GM11168 (cell line): ENCODE measurements around the gene FLYWCH1.

ENCODE experiments used
- in situ Hi-C: fragments of 300-500 bp; cut with MboI; formaldehyde crosslinking; loops from one replicate; pipeline ENCODE4 v1.12.0; 2022; ENCODE audit warnings: low sequenced_read_pairs; ENCODE audit not compliant: unreplicated experiment

The FLYWCH1 gene

GRCh38 chr16:2979669-2980226, 68.0 kb downstream of the FLYWCH1 start:
- in situ Hi-C loops = no loop called here

- in situ Hi-C loops = no loop called here
Measured at GRCh38 chr16:2980227-2981176, 68.8 kb downstream of the FLYWCH1 start, which contains the start of gene PKMYT1. TSS of gene PKMYT1 (minus strand) at chr16:2980446. CDS start at chr16:2979657, 789 bp downstream.

DNA sequence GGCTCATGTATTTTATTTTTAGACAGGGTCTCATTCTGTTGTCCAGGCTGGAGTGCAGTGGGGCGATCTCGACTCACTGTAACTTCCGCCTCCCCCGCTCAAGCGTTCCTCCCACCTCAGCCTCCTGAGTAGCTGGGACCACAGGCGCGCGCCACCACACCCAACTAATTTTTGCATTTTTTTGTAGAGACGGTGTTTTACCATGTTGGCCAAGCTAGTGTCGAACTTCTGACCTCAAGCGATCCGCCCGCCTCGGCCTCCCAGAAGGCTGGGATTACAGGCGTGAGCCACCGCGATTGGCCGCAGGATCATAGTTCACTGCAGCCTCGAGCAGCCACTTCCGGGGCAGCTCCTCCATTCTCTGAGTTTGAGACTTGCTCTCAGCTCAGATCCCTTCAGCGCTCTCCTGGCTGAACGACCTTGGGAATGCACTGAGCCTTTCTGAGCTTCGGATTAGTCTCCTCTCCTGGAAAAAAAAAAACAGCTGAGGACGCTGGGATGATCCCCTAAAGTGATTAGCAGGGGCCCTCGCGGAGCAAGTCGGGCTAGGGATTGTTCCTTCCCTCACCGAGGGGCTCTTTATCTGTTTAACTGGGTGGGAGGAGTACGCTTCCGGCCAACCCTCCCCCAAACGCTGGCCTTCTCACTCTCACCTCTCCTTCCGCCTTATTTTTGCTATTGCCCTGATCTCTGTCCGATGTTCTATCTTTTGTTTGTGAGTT, 69.6 kb downstream of the FLYWCH1 start:
- in situ Hi-C loops = no loop called here

DNA sequence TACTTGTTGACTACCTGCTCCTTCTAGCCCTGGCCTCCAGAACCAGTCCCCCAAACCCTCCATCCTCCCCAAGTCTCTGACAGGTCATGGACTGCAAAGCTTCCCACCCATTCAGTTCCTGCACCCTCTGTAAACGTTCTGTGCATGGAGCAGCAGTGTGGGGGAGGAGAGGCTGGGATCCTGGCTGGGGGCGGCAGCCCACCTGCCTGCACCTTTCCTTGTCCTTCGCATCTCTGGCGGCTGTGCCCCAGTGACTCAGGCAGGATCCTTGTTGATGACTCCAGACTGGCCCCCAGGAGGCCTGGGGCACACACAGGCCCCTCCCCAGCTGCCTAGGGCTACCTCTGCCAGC, 70.1 kb downstream of the FLYWCH1 start:
- in situ Hi-C loops = no loop called here

DNA sequence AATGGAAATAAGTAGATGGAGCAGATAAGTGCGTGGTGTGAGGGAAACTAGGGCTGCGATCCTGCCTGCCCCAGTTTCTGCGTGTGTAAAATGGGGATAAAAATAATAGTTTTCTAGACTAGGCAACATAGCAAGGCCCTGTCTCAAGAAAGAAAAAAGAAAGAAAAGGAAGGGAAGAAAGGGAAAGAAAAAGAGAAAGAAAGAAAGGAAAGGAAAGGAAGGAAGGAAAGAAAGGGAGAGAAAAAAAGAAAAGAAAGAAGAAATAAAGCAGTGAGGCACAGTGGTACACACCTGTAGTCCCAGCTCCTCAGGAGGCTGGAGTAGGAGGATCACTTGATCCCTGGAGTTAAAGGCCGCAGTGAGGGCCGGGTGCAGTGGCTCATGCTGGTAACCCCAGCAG, 70.7 kb downstream of the FLYWCH1 start:
- in situ Hi-C loops = no loop called here

- in situ Hi-C loops = no loop called here
Measured at GRCh38 chr16:2983706-2984136, 72.0 kb downstream of the FLYWCH1 start.

DNA sequence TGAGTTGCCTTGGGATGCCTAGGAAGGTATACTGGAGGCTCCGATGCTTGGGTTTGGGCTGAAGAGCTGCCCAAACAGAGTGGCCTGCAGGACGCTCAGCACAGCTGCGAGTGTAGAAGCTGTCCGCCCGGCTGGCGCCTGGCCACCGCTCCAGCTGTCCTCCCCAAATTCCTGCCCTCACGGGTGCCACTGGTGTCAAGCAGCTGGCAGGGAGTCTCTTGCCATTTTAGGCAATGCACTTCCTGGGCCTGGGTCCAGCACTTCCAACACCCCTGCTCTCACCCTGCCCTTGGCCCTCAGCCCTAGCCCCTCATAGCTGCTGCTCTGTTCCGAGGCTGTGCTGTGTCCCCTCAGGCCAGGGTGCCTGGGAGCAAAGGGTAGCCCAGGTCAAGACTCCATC, 73.7 kb downstream of the FLYWCH1 start:
- in situ Hi-C loops = no loop called here

GRCh38 chr16:2985893-2986355, 74.2 kb downstream of the FLYWCH1 start:
- in situ Hi-C loops = no loop called here

GRCh38 chr16:2986623-2987188, 75.0 kb downstream of the FLYWCH1 start:
- in situ Hi-C loops = no loop called here

GRCh38 chr16:2987286-2987685, 75.6 kb downstream of the FLYWCH1 start:
- in situ Hi-C loops = no loop called here

DNA sequence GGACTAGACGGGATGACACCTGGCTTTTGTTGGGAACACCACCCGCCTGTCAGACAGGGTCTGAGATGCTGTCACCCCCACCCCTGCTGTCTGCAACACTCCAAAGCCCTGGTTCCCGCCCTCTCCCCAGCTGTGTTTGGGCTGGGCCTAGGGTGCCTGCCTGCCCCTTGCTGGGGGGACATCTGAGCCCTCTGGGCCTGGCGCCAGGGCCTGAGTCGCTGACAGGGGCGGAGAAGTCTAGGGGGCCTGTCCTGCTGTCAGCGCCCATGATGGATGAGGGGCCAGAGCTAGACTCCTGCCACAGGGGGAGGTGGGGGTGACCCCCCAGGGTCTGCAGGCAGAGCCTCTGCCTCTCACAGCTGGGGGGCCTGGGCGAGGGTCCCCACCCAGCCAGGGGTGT, 76.1 kb downstream of the FLYWCH1 start:
- in situ Hi-C loops = no loop called here

DNA sequence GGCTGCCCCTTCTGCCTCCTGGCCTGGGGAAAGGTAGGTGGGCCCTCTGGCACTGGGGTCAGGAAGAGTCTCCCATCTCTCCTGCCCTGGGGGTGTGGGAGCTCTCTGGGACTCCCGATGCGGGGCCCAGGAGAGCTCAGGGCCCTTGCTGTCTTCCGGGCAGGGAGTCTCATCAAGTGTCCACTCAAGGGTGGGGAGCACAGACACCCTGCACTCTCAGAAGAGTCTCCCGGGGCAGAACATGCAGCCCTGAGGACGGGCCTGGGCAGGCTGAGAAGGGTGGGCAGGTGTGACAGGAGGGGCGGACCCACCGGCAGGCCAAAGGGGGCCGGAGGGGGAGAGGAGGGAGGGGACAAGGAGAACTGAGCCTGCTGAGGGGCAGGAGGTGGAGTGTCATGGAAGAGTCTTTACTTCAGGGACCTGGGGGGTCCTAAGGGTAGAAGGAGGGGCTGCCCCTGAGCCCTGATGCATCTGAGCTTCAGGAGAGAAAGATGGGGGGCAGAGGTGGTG, 76.9 kb downstream of the FLYWCH1 start:
- in situ Hi-C loops = no loop called here

GRCh38 chr16:2990891-2991290, 79.2 kb downstream of the FLYWCH1 start:
- in situ Hi-C loops = no loop called here

DNA sequence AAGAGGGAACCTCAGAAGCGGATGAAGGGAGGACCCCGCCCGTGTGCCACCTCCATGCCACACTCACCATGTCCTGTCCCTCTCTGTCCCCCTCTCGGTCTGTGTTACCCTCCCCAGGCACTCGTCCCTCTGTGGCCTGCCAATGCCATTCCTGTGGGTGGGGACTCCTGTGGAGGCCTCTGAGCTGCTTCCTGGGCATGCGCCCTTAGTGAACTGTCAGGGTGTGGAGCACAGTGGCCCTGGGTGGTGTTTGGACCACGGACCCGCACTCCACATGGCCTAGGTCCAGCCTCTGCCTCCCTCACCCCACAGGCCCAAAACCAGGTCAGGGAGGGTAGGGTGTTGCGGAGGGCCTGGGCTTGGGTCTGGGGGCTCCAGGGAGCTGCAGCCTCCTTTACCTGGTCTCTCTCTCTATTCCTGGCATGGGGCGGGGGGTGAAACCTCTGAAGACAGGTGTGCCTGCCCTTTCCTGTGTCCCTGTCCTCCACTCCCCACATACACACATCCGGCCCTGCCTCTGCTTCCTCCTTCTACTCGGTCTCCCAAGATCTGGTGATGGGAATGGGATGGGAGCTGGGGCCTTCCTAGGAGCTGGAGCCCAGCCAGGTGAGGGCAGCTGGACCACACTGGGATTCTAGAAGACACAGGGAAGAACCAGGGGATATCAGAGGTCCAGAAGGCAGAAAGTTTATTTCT, 80.0 kb downstream of the FLYWCH1 start:
- in situ Hi-C loops = no loop called here

DNA sequence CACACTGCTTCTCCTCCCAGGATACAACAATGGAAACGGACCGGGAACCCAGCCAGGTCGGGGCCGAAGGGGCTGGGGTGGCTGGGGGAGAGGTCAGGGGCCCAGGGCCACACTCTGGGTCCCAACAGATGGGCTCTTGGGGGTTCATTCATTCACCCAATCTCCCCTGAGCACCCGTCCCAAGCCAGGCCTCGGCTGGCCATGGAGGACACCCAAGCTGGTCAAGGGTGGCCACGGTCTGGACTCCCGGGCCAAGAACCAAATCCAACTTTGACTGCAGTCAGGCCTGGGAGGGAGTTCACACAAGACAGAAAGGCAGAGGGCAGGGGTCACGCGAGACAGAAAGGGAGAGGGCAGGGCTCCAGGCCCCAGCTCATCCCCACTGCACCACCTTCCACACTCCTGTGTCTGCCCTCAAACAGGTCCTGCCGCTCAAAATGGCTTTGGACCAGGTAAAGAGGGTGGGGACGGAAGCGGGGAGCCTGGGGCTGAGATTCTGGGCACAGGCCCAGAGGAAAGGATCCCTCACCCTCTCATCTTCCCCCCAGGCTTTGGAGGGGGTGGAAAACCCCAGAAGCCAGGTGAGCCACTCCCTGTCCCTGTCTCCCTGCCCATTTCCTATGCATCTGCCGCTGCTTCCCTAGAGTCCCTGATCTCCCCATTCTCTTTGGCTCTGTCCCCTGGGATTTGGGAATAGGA, 80.8 kb downstream of the FLYWCH1 start:
- in situ Hi-C loops = no loop called here

GRCh38 chr16:2996298-2996697, 84.6 kb downstream of the FLYWCH1 start:
- in situ Hi-C loops = no loop called here

DNA sequence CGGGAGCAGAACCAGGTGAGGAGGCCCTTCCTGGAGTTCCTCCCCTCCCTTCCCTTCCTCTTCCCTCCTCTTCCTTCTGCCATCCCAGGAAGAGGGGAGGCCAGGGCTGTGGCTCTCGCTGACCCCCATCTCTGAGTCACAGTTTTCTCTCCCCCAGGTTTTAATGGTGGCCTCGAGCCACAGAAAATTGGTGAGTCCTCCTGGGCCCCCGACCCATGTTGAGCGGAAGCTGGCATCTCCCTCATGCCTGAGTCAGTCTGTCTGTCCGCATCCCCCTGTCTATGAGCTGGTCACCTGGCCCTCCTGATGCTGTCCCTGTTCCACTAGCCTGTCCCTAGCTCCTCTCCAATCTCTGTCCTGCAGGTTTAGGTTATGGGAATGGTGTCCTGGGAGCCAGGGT, 88.2 kb downstream of the FLYWCH1 start:
- in situ Hi-C loops = no loop called here

DNA sequence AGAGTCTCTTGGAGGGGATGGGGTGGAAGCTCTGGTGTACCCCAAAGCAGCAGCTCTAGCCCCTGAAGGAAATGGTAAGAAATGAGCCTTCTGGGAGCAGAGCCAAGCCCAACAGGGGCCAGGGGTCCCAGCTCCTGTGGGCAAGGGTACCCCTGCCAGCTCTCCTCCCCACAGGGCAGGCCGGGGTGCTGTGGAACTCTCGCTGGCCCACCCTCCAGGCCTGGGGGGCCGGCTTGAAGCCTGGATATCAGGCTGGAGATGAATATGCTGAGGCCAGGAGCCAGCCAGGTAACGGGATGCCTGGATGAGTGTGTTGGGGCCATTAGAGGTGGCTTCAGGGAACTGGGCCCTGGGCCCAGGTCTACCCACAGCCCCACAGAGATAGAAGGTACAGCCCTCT, 88.8 kb downstream of the FLYWCH1 start:
- in situ Hi-C loops = no loop called here
